ENCODE results near the gene MCOLN3. TPM values are rescaled to one million over a fixed set of nuclear protein-coding genes. Genes with fewer than 3 reads are reported as not detected.
"Not testable (repeated sequence)": the region's sequence is repeated elsewhere in the genome, so short reads cannot be mapped to it uniquely, and the experiment has no call there.

The MCOLN3 gene
- total RNA-seq, 2 experiments from 2014 or later, result 0.21 to 0.24 TPM

- Mint-ChIP-seq H3K4me1 (peaks cover 24% of the 10 kb centered on the region), H3K36me3 (peaks cover 23% of the 10 kb centered on the region)
- H3K27me3 Mint-ChIP-seq, H3K9me3 Mint-ChIP-seq, DNase-seq, H3K27ac Mint-ChIP-seq, H3K4me3 Mint-ChIP-seq: not testable (repeated sequence)
These were observed 61.7 kb downstream of the MCOLN3 start for GRCh38 chr1:84986561-84986960.

DNA sequence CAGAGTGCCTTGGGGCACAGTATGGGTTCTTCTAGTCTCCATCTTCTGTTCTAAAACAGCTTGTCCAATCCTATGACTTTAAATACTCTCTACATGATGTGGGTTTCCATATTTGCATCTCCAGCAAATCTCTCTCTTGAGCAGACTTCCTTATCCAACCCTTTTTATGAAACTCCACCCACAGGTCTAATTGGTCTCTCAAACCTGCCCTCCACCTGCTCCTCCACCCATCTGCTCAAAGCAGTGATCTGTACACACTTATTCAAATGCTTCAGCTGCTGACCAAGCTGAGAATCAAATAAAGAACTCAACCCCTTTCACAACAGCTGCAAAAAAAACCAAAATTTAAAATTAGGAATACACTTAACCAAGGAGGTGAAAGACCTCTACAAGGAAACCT is 62.9 kb downstream of the MCOLN3 start:
- Mint-ChIP-seq H3K36me3 (peaks cover 26% of the 10 kb centered on the region), H3K27ac (no peak overlapping the region)
- no peak for DNase-seq

DNA sequence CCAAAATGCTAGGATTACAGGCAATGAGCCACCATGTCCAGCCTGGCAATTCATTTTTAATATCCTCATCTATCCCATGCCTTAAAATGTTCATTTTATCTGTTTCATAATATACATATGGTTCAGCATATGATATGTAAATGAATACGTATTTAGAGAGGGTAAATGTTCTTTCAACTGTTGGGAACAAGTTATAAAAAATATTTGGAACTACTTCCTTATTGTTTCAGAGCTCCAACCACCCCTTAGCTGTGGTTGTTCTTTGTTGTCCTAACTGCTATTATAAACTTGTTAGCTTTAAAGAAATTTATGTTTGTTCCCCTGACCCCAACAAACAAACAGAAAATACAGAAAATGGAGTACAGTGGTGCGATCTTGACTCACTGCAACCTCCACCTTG is 65.9 kb downstream of the MCOLN3 start:
- DNase-seq, result no peak
- no peak overlapping the region for H3K4me3 Mint-ChIP-seq
- H3K9me3 Mint-ChIP-seq, result peaks cover 7% of the 10 kb centered on the region
- peaks cover 42% of the 10 kb centered on the region for H3K36me3 Mint-ChIP-seq
- H3K27me3 Mint-ChIP-seq, result peaks cover 3% of the 10 kb centered on the region
- H3K27ac Mint-ChIP-seq, result no peak overlapping the region
- H3K4me1 Mint-ChIP-seq, result peaks cover 16% of the 10 kb centered on the region

More for the DNA sequence above, 62.9 kb downstream of the MCOLN3 start:
- Mint-ChIP-seq H3K4me1 (peaks cover 18% of the 10 kb centered on the region), H3K27me3 (peaks cover 3% of the 10 kb centered on the region), H3K9me3 (no peaks in the 10 kb centered on the region), H3K4me3 (no peak overlapping the region)

GRCh38 chr1:84975035-84975434 is 73.3 kb downstream of the MCOLN3 start:
- H3K4me3 Mint-ChIP-seq, result no peak overlapping the region
- H3K9me3 Mint-ChIP-seq, result peaks cover 7% of the 10 kb centered on the region
- no peak overlapping the region for H3K27ac Mint-ChIP-seq
- peaks cover 37% of the 10 kb centered on the region for H3K4me1 Mint-ChIP-seq
- H3K27me3 Mint-ChIP-seq, result peaks cover 3% of the 10 kb centered on the region
- peaks cover 31% of the 10 kb centered on the region for H3K36me3 Mint-ChIP-seq
- no peak for DNase-seq

DNA sequence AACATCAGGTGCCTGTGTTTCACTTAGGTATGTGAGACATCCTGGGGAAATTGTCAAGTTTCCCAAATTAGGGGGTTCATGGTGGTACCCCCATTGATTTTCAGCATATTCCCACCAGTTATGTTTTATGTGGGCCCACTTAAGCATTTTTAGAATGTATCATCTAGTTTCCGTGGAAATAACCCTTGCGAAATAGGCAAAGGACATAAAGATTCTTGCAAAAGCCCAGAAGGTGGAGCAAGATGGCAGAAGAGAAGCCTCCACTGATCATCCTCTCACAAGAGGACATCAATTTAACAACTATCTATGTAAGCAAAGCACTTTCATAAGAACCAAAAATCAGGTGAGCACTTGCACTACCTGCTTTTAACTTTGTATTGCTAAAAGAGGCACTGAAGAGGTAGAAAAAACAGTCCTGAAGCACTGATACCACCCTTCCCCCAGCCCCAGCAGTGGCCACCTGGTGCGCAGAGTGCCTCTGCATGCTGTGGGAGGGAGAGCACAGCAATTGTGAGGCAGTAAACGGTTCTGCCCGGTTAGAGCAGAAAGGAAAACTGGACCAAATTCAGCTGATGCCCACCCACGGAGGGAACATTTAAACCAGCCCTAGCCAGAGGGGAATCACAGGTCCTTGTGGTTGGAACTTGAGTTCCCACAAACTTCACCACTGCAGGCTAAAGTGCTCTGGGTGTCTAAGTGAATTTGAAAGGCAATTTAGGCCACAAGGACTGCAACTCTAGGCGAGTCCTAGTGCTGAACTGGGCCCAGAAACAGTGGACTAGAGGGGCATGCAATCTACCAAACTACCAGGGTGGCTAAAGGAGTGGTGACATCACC is 74.6 kb downstream of the MCOLN3 start:
- peaks cover 3% of the 10 kb centered on the region for H3K27me3 Mint-ChIP-seq
- H3K9me3 Mint-ChIP-seq, result no peaks in the 10 kb centered on the region
- no peak overlapping the region for H3K4me3 Mint-ChIP-seq
- H3K27ac Mint-ChIP-seq, result no peak overlapping the region
- peaks cover 38% of the 10 kb centered on the region for H3K4me1 Mint-ChIP-seq
- peaks cover 31% of the 10 kb centered on the region for H3K36me3 Mint-ChIP-seq
- DNase-seq, result peak; percentile 26

DNA sequence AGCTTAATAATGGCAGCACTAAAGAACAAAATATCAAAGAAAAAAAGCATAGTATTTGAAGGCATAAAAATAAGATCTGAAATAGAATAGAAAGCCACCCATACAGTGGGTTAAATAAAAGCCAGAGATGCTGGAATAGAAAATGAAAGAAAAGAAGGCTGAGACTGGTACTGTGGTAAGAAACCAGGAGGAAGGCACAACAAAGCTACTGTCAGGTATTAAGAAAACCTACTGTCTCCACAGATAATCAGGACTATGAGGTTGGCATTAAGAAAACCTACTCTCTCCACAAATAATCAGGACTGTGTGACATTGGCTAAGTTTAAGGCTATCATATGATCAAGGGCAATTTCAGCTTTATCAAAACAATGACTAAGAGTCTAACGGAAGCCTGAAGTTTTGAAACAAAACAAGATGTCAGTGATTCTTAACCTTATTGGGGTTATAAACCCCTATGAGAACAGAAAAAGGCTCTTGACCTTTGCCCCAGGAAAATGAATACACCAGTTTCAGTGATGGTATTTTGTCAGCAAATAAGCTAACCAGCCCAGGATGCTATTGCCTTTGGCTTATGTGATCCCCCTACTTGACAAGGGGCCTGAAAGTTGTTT is 75.8 kb downstream of the MCOLN3 start:
- Mint-ChIP-seq H3K4me3 (peak overlapping the region; percentile 32), H3K9me3 (no peaks in the 10 kb centered on the region), H3K27me3 (peaks cover 3% of the 10 kb centered on the region), H3K4me1 (peaks cover 35% of the 10 kb centered on the region), H3K36me3 (peaks cover 28% of the 10 kb centered on the region), H3K27ac (peak overlapping the region; percentile 12)
- DNase-seq, result no peak

GRCh38 chr1:84971957-84972356 is 76.3 kb downstream of the MCOLN3 start:
- Mint-ChIP-seq H3K4me1 (peaks cover 35% of the 10 kb centered on the region), H3K4me3 (peak overlapping the region; percentile 32)

DNA sequence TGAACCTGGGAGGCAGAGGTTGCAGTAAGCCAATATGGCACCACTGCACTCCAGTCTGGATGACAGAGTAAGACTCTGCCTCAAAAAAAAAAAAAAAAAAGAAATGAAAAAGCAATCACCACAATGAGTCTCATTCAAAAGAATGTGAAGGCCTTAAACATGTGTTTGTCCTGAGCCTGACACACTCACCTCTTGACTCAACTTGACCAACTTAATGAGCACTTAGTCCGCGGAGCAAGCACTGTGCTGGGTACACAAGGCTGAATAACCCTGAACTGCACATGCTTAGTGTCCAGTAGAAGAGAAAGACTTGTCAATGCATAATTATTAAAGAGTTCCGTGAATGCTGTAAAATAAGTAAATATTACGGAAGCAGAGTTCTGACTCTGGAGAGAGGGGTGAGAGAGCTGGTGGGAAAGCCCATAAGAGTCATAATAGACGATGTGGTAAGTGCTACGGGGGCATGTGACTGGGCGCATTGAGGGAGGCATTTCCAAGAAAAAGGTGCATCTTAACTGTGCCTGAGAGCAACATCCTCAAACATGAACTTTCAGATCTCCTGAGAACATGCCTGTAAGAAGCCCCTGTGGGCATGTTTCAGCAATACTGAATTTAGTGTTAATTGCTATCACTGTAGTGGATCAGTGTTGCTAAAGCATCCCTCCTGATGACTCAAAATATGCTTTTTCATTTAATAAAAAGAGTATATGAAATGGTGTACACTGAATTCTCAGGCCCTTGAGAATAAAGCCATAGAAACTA is 78.6 kb downstream of the MCOLN3 start:
- H3K4me3 Mint-ChIP-seq, result no peak overlapping the region
- peak; percentile 33 for DNase-seq
- no peaks in the 10 kb centered on the region for H3K27me3 Mint-ChIP-seq
- H3K9me3 Mint-ChIP-seq, result no peaks in the 10 kb centered on the region
- H3K27ac Mint-ChIP-seq, result peak overlapping the region; percentile 48
- H3K4me1 Mint-ChIP-seq, result peaks cover 32% of the 10 kb centered on the region
- peaks cover 22% of the 10 kb centered on the region for H3K36me3 Mint-ChIP-seq

More at GRCh38 chr1:84971957-84972356, 76.3 kb downstream of the MCOLN3 start:
- no peak for DNase-seq
- Mint-ChIP-seq H3K9me3 (no peaks in the 10 kb centered on the region), H3K36me3 (peaks cover 25% of the 10 kb centered on the region), H3K27ac (no peak overlapping the region), H3K27me3 (peaks cover 3% of the 10 kb centered on the region)

DNA sequence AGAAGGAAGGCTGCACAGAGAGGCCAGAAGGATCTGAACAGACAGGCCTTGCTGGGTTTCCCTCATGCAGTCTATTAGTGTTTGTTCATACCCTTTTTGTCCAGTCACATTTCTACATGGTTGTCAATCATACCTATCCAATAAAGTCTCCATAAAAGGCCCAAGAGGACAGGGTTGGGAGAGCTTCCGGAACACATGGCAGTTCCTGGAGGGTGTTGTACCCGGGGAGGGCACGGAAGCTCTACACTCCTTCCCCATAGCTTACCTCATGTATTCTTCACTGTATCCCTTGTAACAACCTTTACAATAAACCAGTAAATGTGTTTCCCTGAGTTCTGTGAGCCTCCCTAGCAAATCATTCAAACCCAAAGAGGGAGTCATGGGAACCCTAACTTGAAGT is 79.4 kb downstream of the MCOLN3 start:
- no peak overlapping the region for H3K4me3 Mint-ChIP-seq
- no peaks in the 10 kb centered on the region for H3K9me3 Mint-ChIP-seq
- H3K4me1 Mint-ChIP-seq, result peaks cover 27% of the 10 kb centered on the region
- no peak overlapping the region for H3K27ac Mint-ChIP-seq
- H3K27me3 Mint-ChIP-seq, result no peaks in the 10 kb centered on the region
- H3K36me3 Mint-ChIP-seq, result peaks cover 23% of the 10 kb centered on the region
- DNase-seq, result no peak

DNA sequence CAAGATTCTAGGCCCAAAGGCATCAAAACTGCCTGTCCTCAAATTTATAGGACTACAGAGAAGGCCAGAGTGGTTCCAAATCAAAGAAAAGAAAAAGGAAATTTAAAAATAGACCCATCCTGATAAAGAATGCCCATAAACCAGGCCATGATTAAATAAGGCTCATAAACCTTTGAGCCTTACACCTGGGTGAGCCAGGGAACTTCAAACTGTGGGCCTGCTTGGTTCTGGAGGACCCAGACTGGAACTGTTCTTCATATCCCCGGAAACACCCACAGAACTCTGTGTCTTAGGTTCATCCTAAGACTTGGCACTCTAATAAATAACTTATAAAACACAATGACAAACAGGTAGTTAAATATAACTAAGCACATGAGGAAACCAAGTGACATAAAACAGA is 80.2 kb downstream of the MCOLN3 start:
- Mint-ChIP-seq H3K27ac (no peak overlapping the region), H3K9me3 (no peaks in the 10 kb centered on the region), H3K4me3 (no peak overlapping the region), H3K27me3 (no peaks in the 10 kb centered on the region), H3K4me1 (peaks cover 19% of the 10 kb centered on the region), H3K36me3 (peaks cover 30% of the 10 kb centered on the region)
- no peak for DNase-seq

Other genes starting within 250 kb of the MCOLN3 start
- 1 to 10 TPM; 1.1 to 1.4 TPM for gene LPAR3, start 155.3 kb downstream of the MCOLN3 start, total RNA-seq
- 10 to 100 TPM; 20.0 to 20.4 TPM for gene MCOLN2, start 51.4 kb downstream of the MCOLN3 start, total RNA-seq
- 1 to 10 TPM; 3.7 to 3.9 TPM for gene SYDE2, start 152.5 kb upstream of the MCOLN3 start, total RNA-seq
- gene C1orf52, start 211.2 kb upstream of the MCOLN3 start, total RNA-seq, result 10 to 100 TPM; 29.3 to 30.0 TPM
- gene BCL10, start 228.1 kb upstream of the MCOLN3 start, total RNA-seq, result 10 to 100 TPM; 27.5 to 29.0 TPM